ENCODE measurements around the gene FOXJ3.

The FOXJ3 gene

DNA sequence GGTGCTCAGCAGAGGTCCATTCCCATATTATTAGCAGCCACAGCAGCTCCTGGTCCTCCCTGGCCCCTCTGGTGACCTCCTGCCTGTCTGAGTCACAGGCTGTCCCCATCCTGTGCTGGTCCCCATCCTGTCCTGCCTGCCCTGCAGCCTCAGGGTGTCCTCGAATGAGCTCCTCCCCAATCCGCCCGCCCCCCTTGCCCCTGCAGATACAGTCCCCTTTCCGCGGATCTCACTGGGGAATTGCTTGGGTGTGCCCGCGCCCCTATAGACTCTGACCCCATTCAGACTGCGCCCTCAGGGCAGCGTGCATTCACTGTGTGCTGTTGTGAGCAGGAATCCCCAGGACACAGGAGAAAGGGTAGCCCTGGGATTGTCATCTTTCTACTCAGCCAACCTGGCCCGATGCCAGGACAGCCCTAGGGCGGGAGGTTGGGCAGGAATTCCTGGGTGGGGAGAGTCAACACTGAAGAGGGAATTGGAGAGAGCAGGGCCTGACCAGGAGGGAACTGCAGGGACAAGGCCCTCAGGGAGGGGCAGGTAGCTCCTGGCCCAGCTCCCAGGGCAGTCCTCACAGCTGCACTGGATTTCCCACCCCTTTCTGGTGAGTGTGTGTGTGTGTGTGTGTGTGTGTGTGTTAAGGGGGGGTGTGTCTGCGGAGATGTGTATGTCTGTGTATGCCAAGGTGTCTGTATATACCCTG is 169.4 kb downstream of the FOXJ3 start:
- no peak overlapping the region for H3K27ac Mint-ChIP-seq
- H3K4me3 Mint-ChIP-seq, result no peak overlapping the region
- H3K4me1 Mint-ChIP-seq, result peaks cover 10% of the 10 kb centered on the region
- DNase-seq, result no peak
- peaks cover 3% of the 10 kb centered on the region for H3K27me3 Mint-ChIP-seq (ENCODE audit: low read depth, poor library complexity)
- H3K9me3 Mint-ChIP-seq, result peaks cover 11% of the 10 kb centered on the region
- TF ChIP-seq, protein P1, sequence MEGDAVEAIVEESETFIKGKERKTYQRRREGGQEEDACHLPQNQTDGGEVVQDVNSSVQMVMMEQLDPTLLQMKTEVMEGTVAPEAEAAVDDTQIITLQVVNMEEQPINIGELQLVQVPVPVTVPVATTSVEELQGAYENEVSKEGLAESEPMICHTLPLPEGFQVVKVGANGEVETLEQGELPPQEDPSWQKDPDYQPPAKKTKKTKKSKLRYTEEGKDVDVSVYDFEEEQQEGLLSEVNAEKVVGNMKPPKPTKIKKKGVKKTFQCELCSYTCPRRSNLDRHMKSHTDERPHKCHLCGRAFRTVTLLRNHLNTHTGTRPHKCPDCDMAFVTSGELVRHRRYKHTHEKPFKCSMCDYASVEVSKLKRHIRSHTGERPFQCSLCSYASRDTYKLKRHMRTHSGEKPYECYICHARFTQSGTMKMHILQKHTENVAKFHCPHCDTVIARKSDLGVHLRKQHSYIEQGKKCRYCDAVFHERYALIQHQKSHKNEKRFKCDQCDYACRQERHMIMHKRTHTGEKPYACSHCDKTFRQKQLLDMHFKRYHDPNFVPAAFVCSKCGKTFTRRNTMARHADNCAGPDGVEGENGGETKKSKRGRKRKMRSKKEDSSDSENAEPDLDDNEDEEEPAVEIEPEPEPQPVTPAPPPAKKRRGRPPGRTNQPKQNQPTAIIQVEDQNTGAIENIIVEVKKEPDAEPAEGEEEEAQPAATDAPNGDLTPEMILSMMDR (IDR thresholded peaks at IDR 0.05), result no peak
- no peaks in the 10 kb centered on the region for H3K36me3 Mint-ChIP-seq (ENCODE audit: low read depth)

DNA sequence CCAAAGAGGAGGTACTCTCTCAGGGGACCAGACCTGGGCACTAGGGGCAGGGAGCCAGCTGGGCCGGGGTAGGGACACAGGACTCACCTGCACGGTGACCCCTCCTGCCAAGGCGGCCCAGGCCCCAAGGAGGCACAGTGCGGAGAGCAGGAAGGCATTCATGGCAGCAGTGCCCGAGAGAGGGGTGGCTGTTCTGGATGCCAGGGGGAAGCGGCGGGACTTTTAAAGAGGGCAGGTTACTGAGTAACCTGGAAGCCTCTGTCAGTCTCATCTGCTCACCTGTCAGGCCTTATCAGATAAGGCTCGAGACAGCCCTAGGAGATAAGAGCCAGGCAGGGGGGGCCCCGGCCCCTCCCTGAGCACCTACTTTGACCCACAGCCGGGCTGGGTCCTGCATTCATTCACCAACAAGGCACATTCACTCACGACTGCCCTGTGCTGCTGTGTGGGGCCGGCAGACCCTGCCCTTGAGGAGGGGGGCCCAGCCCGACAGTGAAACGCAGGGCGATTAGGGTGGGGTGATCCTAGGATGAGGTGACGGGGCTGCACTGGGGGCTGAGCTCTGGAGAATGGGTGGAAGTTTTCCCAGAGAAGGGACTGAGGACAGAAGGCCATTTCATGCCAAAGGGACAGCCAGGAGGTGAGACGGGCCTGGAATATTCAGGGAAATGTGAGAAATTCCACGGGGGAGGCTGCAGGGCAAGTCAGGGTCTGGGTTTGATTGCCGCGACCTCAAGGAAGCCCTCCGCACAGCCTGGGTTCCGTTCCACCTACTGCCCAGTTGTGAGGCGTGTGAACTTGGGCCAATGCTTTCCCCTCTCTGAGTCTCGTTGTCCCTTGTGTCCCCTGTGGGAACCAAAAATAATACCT is 170.2 kb downstream of the FOXJ3 start, which contains the start of gene GUCA2A:
GUCA2A (minus strand) TSS at position 195 of the 870 bp plus-strand sequence; CDS start at position 162, 33 bp downstream.
- peaks cover 10% of the 10 kb centered on the region for H3K4me1 Mint-ChIP-seq
- no peak for DNase-seq
- no peaks in the 10 kb centered on the region for H3K36me3 Mint-ChIP-seq (ENCODE audit: low read depth)
- TF ChIP-seq, protein P1 (IDR thresholded peaks at IDR 0.05), result no peak
- no peak within 1 kb of the TSS for H3K4me3 Mint-ChIP-seq
- H3K27me3 Mint-ChIP-seq (ENCODE audit: low read depth, poor library complexity), result peaks cover 3% of the 10 kb centered on the region
- peaks cover 20% of the 10 kb centered on the region for H3K9me3 Mint-ChIP-seq
- no peak within 1 kb of the TSS for H3K27ac Mint-ChIP-seq

DNA sequence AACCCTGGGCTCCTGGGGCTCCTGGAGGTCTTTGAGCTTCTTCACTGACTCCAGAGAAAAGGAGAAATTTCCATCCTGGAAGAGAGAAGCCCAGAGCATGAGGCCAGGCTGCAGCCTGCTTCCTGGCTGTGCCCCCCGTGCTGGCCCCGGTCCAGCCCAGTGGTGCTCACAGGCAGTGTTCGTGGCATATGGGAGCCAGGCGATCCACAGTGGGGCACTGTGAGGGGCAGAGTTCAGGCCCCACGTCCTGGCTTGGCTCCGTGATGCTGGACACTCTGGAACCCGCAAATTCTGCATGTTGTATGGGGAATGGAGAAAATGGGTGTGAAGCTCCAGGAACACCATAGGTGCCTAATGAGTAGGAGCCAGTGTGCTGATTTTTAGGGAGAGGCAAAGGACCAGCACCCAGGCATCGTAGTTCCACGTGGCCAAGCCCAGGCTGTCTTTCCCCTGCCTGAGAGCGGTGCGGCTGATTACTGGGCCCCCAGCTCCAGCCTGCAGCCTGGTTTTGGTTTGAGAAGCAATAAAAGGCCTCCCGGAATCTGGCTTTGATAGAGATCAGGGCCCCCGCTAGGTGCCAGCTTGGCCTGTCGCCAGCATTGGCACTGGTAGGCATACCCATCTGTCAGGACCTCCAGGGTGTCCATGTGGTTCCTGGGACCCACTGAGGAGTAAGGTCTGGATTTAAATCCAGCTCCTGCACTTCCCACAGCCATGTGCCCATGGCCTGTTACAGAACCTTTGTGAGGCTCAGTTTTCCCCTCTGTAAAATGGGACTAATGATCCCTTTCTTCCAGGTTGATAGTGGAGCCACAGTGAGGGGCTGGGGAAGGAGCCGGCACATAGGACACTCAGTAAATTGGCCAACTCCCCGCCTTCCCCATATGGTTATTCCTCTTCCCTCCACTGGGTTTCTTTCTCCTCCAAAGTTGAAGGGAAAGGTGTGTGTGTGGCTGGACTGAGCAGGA is 171.2 kb downstream of the FOXJ3 start:
- TF ChIP-seq, protein P1 (IDR thresholded peaks at IDR 0.05), result no peak
- Mint-ChIP-seq H3K27me3 (ENCODE audit: low read depth, poor library complexity) (peaks cover 3% of the 10 kb centered on the region), H3K27ac (no peak overlapping the region), H3K36me3 (ENCODE audit: low read depth) (no peaks in the 10 kb centered on the region), H3K4me3 (no peak overlapping the region), H3K9me3 (peaks cover 21% of the 10 kb centered on the region), H3K4me1 (peaks cover 10% of the 10 kb centered on the region)
- no peak for DNase-seq

DNA sequence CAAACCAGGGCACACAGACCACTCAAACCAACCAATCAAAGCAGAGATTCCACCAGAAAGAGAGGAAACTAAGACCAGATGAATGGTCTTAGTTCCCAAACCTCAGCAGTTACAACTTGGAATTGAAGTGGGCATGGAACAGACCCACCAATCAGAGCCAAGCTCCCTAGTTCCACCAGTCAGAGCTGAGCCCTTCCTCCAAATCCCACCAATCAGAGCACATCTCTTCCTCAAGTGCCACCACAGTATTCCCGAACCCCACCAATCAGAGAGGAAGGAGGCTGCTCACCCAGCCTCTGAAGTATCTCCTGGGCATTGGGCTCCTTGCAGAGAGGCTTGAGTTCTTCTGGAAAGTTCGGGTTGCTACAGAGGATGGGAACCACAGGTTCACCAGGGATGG is 171.9 kb downstream of the FOXJ3 start:
- Mint-ChIP-seq H3K4me1 (peaks cover 9% of the 10 kb centered on the region), H3K9me3 (peaks cover 21% of the 10 kb centered on the region), H3K27me3 (ENCODE audit: low read depth, poor library complexity) (peaks cover 3% of the 10 kb centered on the region), H3K36me3 (ENCODE audit: low read depth) (no peaks in the 10 kb centered on the region), H3K27ac (no peak overlapping the region), H3K4me3 (no peak overlapping the region)
- TF ChIP-seq, protein P1 (IDR thresholded peaks at IDR 0.05), result no peak
- no peak for DNase-seq

DNA sequence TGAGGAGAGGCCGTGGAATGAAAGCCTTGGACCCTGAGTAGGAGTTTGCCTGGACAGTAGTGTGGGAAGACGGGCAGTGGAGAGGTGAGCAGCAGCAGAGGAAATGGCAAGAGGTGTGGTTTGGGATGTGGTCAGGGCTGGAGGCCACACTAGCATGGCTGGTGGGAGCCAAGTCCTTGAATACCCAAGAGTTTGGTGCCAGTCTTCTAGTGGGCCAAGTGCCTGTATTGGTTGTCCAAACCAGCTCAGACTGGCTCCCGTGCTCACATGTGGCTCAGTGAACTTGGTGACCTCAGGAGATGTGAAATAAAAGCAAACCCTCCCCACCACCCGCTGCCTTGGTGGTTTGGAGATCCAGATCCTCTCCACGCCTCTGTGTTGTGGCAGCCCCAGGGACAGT is 172.9 kb downstream of the FOXJ3 start:
- Mint-ChIP-seq H3K4me1 (peaks cover 4% of the 10 kb centered on the region), H3K27ac (no peak overlapping the region), H3K9me3 (peaks cover 21% of the 10 kb centered on the region), H3K36me3 (ENCODE audit: low read depth) (no peaks in the 10 kb centered on the region), H3K27me3 (ENCODE audit: low read depth, poor library complexity) (peaks cover 6% of the 10 kb centered on the region), H3K4me3 (no peak overlapping the region)
- TF ChIP-seq, protein P1 (IDR thresholded peaks at IDR 0.05), result no peak
- no peak for DNase-seq
